ENCODE results near the gene BZW2. TPM values are rescaled to one million over a fixed set of nuclear protein-coding genes. Genes with fewer than 3 reads are reported as not detected.

Gene BZW2
- total and polyA plus RNA-seq, 2 of the 13 experiments (the other 11 are each of a cell fraction or from before 2014, with no cell fraction given) = 21.8 to 95.2 TPM

DNA sequence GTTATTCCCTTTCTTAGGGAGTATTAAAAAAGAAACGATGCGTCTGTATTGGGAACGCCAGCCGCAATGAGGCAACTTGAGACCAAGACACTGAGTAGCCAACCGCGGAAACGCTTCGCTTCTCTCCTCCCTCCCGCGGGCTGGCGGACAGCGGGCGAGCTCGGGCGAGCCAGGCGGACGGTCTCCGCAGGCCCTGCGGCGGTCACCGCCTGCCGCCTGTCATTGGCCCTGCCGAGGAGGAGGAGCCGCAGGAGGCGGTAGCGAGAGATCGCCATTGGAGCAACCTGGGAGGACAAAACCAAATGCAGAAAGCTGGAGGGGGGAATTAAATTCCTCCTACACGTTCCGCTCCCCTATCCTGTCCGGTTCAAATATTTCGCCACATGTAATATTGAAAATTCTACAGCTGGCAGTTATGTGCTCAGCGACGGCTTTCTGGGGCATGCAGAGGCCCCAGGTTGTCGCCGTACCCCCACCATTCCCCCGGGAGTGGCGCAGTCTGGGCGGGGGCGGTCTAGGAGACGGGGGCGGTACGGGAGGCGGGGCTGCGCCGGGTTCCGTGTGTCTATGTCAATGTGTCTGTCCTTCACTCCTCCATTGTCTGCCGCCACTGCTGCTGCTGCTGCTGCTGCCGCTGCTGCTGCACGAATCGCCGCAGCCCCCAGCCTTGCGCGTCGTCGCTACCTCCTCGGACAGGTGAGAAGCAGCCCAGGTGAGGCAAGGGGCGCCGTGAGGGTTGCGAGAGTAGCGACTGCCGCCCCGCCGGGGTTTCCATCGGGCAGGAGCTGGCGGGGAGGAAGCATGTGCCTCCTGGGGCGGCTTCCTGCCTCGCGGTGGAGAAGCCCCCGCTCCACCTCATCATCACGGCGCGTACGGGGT lies at the start of gene BZW2, which contains the start of gene ANKMY2 (continued):
- TF ChIP-seq, protein P1, sequence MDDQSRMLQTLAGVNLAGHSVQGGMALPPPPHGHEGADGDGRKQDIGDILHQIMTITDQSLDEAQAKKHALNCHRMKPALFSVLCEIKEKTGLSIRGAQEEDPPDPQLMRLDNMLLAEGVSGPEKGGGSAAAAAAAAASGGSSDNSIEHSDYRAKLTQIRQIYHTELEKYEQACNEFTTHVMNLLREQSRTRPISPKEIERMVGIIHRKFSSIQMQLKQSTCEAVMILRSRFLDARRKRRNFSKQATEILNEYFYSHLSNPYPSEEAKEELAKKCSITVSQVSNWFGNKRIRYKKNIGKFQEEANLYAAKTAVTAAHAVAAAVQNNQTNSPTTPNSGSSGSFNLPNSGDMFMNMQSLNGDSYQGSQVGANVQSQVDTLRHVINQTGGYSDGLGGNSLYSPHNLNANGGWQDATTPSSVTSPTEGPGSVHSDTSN (CRISPR knock-in tag; IDR thresholded peaks at IDR 0.05; ENCODE audit: borderline replicate concordance) = 0 out of 2 replicates have a peak, but pooled peaks have one; percentile 47
- TF ChIP-seq SMARCC2 (IDR thresholded peaks at IDR 0.05) (no peak), ZNF747 (CRISPR knock-in tag; IDR thresholded peaks at IDR 0.05; ENCODE audit: borderline replicate concordance) (peak; percentile 72; the same call in 1 of the 2 replicates), FOXJ3 (CRISPR knock-in tag; IDR thresholded peaks at IDR 0.05; ENCODE audit: borderline replicate concordance) (peak; percentile 63; the same call in 1 of the 2 replicates), CBX5 (CRISPR knock-in tag; IDR thresholded peaks at IDR 0.05; ENCODE audit: borderline replicate concordance) (peak; percentile 70), SMAD3 (CRISPR knock-in tag; IDR thresholded peaks at IDR 0.05) (peak; percentile 54), SOX13 (IDR thresholded peaks at IDR 0.05) (no peak; the same call in 1 of the 2 replicates), SOX13 (CRISPR knock-in tag; conservative IDR thresholded peaks at IDR 0.05 in 1 of 2, IDR thresholded peaks at IDR 0.05 in 1 of 2) (peak in 1 of 2 experiments; percentile 57; a peak in 2 of 4 replicates), HMGA1 (CRISPR knock-in tag; conservative IDR thresholded peaks at IDR 0.05) (no peak), KDM2A (CRISPR knock-in tag; IDR thresholded peaks at IDR 0.05; ENCODE audit: borderline replicate concordance, low read depth) (peak; percentile 83), HNRNPUL1 (IDR thresholded peaks at IDR 0.05; ENCODE audit: low read depth, low read length) (no peak), BHLHE40 (IDR thresholded peaks at IDR 0.05; ENCODE audit: low read length) (peak; percentile 97), ZNF33B (CRISPR knock-in tag; IDR thresholded peaks at IDR 0.05) (peak; percentile 13; the same call in 1 of the 2 replicates), FOSL1 (CRISPR knock-in tag; IDR thresholded peaks at IDR 0.05; ENCODE audit: borderline replicate concordance) (no peak), ZNF3 (CRISPR knock-in tag; IDR thresholded peaks at IDR 0.05) (no peak)
- TF ChIP-seq, protein P2, sequence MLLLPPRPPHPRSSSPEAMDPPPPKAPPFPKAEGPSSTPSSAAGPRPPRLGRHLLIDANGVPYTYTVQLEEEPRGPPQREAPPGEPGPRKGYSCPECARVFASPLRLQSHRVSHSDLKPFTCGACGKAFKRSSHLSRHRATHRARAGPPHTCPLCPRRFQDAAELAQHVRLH (CRISPR knock-in tag; IDR thresholded peaks at IDR 0.05; ENCODE audit: borderline replicate concordance, low read depth) = no peak; the same call in 1 of the 2 replicates
- TF ChIP-seq, protein P3, sequence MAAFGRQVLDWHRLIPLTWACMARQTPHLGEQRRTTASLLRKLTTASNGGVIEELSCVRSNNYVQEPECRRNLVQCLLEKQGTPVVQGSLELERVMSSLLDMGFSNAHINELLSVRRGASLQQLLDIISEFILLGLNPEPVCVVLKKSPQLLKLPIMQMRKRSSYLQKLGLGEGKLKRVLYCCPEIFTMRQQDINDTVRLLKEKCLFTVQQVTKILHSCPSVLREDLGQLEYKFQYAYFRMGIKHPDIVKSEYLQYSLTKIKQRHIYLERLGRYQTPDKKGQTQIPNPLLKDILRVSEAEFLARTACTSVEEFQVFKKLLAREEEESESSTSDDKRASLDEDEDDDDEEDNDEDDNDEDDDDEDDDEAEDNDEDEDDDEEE (CRISPR knock-in tag; IDR thresholded peaks at IDR 0.05) = no peak
- TF ChIP-seq, protein P4, sequence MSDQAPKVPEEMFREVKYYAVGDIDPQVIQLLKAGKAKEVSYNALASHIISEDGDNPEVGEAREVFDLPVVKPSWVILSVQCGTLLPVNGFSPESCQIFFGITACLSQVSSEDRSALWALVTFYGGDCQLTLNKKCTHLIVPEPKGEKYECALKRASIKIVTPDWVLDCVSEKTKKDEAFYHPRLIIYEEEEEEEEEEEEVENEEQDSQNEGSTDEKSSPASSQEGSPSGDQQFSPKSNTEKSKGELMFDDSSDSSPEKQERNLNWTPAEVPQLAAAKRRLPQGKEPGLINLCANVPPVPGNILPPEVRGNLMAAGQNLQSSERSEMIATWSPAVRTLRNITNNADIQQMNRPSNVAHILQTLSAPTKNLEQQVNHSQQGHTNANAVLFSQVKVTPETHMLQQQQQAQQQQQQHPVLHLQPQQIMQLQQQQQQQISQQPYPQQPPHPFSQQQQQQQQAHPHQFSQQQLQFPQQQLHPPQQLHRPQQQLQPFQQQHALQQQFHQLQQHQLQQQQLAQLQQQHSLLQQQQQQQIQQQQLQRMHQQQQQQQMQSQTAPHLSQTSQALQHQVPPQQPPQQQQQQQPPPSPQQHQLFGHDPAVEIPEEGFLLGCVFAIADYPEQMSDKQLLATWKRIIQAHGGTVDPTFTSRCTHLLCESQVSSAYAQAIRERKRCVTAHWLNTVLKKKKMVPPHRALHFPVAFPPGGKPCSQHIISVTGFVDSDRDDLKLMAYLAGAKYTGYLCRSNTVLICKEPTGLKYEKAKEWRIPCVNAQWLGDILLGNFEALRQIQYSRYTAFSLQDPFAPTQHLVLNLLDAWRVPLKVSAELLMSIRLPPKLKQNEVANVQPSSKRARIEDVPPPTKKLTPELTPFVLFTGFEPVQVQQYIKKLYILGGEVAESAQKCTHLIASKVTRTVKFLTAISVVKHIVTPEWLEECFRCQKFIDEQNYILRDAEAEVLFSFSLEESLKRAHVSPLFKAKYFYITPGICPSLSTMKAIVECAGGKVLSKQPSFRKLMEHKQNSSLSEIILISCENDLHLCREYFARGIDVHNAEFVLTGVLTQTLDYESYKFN (CRISPR knock-in tag; conservative IDR thresholded peaks at IDR 0.05) = no peak; the same call in none of the 2 replicates
- TF ChIP-seq, protein P5, sequence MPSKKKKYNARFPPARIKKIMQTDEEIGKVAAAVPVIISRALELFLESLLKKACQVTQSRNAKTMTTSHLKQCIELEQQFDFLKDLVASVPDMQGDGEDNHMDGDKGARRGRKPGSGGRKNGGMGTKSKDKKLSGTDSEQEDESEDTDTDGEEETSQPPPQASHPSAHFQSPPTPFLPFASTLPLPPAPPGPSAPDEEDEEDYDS (CRISPR knock-in tag; IDR thresholded peaks at IDR 0.05) = peak; percentile 90
- TF ChIP-seq, protein P6, sequence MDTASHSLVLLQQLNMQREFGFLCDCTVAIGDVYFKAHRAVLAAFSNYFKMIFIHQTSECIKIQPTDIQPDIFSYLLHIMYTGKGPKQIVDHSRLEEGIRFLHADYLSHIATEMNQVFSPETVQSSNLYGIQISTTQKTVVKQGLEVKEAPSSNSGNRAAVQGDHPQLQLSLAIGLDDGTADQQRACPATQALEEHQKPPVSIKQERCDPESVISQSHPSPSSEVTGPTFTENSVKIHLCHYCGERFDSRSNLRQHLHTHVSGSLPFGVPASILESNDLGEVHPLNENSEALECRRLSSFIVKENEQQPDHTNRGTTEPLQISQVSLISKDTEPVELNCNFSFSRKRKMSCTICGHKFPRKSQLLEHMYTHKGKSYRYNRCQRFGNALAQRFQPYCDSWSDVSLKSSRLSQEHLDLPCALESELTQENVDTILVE (CRISPR knock-in tag; IDR thresholded peaks at IDR 0.05) = peak; percentile 79; the same call in 1 of the 2 replicates
